Measurements from ENCODE around the gene LRG1.

The LRG1 gene

GRCh38 chr19:4573682-4574081 is 33.8 kb upstream of the LRG1 start:
- Histone ChIP-seq H3K36me3 (no peaks in the 10 kb centered on the region), H3K27ac (no peak overlapping the region), H3K4me3 (no peak overlapping the region), H3K4me1 (peaks cover 0 to 11% (median 7%) of the 10 kb centered on the region in 4 donors), H3K9me3 (no peaks in the 10 kb centered on the region), H3K27me3 (peaks cover 0 to 81% of the 10 kb centered on the region in 2 donors)
- intact Hi-C loops (cut with DNase I; ENCODE audit: low total_unique reads): no loop called here
- DNase-seq: no peak
- no peak for TF ChIP-seq CTCF (IDR thresholded peaks at IDR 0.05)

- TF ChIP-seq CTCF (IDR thresholded peaks at IDR 0.05): no peak
- peaks cover 0 to 11% (median 7%) of the 10 kb centered on the region in 4 donors for H3K4me1 ChIP-seq
- intact Hi-C loops (cut with DNase I; ENCODE audit: low total_unique reads): no loop called here
- H3K36me3 ChIP-seq: no peaks in the 10 kb centered on the region
- H3K27ac ChIP-seq: no peak overlapping the region
- H3K4me3 ChIP-seq: no peak overlapping the region
- H3K27me3 ChIP-seq: peaks cover 0 to 78% of the 10 kb centered on the region in 2 donors
- DNase-seq: no peak
- no peaks in the 10 kb centered on the region for H3K9me3 ChIP-seq
These were observed 31.6 kb upstream of the LRG1 start for GRCh38 chr19:4571305-4571917.

- TF ChIP-seq CTCF (IDR thresholded peaks at IDR 0.05): no peak
- intact Hi-C loops (cut with DNase I; ENCODE audit: low total_unique reads): no loop called here
- no peak overlapping the region for H3K4me3 ChIP-seq
- no peaks in the 10 kb centered on the region for H3K9me3 ChIP-seq
- H3K27me3 ChIP-seq: peaks cover 0 to 77% of the 10 kb centered on the region in 2 donors
- H3K4me1 ChIP-seq: peaks cover 0 to 11% (median 7%) of the 10 kb centered on the region in 4 donors
- no peaks in the 10 kb centered on the region for H3K36me3 ChIP-seq
- DNase-seq: no peak
- H3K27ac ChIP-seq: no peak overlapping the region
These were observed 31.1 kb upstream of the LRG1 start for GRCh38 chr19:4570916-4571304.

GRCh38 chr19:4570402-4570801 is 30.6 kb upstream of the LRG1 start:
- Histone ChIP-seq H3K4me3 (no peak overlapping the region), H3K36me3 (no peaks in the 10 kb centered on the region), H3K4me1 (peaks cover 0 to 6% (median 4%) of the 10 kb centered on the region in 4 donors), H3K9me3 (no peaks in the 10 kb centered on the region), H3K27me3 (peaks cover 0 to 72% of the 10 kb centered on the region in 2 donors), H3K27ac (no peak overlapping the region)
- TF ChIP-seq CTCF (IDR thresholded peaks at IDR 0.05): no peak
- intact Hi-C loops (cut with DNase I; ENCODE audit: low total_unique reads): no loop called here
- no peak for DNase-seq

- Histone ChIP-seq H3K27me3 (peaks cover 0 to 57% of the 10 kb centered on the region in 2 donors), H3K36me3 (no peaks in the 10 kb centered on the region), H3K4me3 (no peak overlapping the region), H3K4me1 (no peaks in the 10 kb centered on the region), H3K27ac (no peak overlapping the region), H3K9me3 (no peaks in the 10 kb centered on the region)
- TF ChIP-seq CTCF (IDR thresholded peaks at IDR 0.05): no peak
- intact Hi-C loops (cut with DNase I; ENCODE audit: low total_unique reads): no loop called here
- no peak for DNase-seq
These were observed 29.1 kb upstream of the LRG1 start for GRCh38 chr19:4568886-4569285.

Data from tibial artery (tissue), 4 donors.